PFSK-1 (cell line): ENCODE results near the gene ZBTB2.

ENCODE experiments used
- FOXP2 ChIP-seq: optimal IDR thresholded peaks from 2 replicates; pipeline ENCODE3; 2011; ENCODE audit warnings: borderline replicate concordance, control low read depth, inconsistent platforms; ENCODE audit not compliant: insufficient read depth; ENCODE audit errors: extremely low read length, extremely low read depth
- POLR2AphosphoS5 ChIP-seq: IDR thresholded peaks from 2 replicates; pipeline ENCODE4 v1.6.1; 2012; ENCODE audit warnings: low read depth, mild to moderate bottlenecking, control low read depth, low read length, moderate library complexity
- SIN3A ChIP-seq: IDR thresholded peaks from 2 replicates; pipeline ENCODE4 v1.6.1; 2012; ENCODE audit warnings: mild to moderate bottlenecking, low read length, moderate library complexity, borderline replicate concordance; ENCODE audit not compliant: insufficient read depth
- TAF1 ChIP-seq: IDR thresholded peaks from 2 replicates; pipeline ENCODE4 v1.6.1; 2012; ENCODE audit warnings: low read length, control low read depth, borderline replicate concordance; ENCODE audit not compliant: insufficient read depth
- TF ChIP-seq, protein P1 (sequence below), 2 experiments: IDR thresholded peaks; 2 replicates each; pipeline versions ENCODE4 v1.6.1 to v1.8.0; 2011 to 2012; ENCODE audit warnings: low read depth in 2 of 2, low read length in 2 of 2, control low read depth in 1 of 2, inconsistent platforms in 1 of 2, mild to moderate bottlenecking in 1 of 2, moderate library complexity in 1 of 2; ENCODE audit not compliant: insufficient read depth in 1 of 2

GRCh38 chr6:151408858-151409257, 17.5 kb upstream of the ZBTB2 start:
- TF ChIP-seq SIN3A (no peak), POLR2AphosphoS5 (no peak), TAF1 (no peak), FOXP2 (no peak)
- TF ChIP-seq, protein P1, sequence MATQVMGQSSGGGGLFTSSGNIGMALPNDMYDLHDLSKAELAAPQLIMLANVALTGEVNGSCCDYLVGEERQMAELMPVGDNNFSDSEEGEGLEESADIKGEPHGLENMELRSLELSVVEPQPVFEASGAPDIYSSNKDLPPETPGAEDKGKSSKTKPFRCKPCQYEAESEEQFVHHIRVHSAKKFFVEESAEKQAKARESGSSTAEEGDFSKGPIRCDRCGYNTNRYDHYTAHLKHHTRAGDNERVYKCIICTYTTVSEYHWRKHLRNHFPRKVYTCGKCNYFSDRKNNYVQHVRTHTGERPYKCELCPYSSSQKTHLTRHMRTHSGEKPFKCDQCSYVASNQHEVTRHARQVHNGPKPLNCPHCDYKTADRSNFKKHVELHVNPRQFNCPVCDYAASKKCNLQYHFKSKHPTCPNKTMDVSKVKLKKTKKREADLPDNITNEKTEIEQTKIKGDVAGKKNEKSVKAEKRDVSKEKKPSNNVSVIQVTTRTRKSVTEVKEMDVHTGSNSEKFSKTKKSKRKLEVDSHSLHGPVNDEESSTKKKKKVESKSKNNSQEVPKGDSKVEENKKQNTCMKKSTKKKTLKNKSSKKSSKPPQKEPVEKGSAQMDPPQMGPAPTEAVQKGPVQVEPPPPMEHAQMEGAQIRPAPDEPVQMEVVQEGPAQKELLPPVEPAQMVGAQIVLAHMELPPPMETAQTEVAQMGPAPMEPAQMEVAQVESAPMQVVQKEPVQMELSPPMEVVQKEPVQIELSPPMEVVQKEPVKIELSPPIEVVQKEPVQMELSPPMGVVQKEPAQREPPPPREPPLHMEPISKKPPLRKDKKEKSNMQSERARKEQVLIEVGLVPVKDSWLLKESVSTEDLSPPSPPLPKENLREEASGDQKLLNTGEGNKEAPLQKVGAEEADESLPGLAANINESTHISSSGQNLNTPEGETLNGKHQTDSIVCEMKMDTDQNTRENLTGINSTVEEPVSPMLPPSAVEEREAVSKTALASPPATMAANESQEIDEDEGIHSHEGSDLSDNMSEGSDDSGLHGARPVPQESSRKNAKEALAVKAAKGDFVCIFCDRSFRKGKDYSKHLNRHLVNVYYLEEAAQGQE (IDR thresholded peaks at IDR 0.05; ENCODE audit: insufficient read depth in 1 of 2, low read depth in 2 of 2, low read length in 2 of 2), result no peak
